ENCODE measurements around the gene KIAA1958. TPM values are rescaled to one million over a fixed set of nuclear protein-coding genes. Genes with fewer than 3 reads are reported as not detected.

KIAA1958 gene
- total RNA-seq, 1 donor from 2014 or later: 55.3 TPM

DNA sequence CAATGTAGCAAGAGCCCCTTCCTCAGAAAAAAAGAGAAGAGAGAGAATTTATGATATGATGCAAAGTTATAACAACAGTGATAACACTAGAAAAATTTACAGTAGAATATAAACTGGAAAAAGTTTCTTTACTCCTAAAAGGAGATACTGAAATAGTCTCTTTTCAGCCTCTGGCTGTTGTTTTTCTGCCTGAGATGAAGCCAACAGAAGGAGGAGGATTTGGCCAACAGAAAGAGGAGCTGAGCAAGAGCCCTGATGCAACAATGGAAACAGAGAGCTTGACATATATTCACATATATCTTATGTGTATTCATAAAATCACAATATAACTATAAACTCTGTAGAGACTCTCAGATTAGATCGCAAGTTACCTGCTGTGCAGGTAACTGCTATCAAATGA, 122.2 kb downstream of the KIAA1958 start:
- Mint-ChIP-seq H3K4me1 (ENCODE audit: low read depth) (peaks cover 9% of the 10 kb centered on the region), H3K27ac (no peak overlapping the region)

DNA sequence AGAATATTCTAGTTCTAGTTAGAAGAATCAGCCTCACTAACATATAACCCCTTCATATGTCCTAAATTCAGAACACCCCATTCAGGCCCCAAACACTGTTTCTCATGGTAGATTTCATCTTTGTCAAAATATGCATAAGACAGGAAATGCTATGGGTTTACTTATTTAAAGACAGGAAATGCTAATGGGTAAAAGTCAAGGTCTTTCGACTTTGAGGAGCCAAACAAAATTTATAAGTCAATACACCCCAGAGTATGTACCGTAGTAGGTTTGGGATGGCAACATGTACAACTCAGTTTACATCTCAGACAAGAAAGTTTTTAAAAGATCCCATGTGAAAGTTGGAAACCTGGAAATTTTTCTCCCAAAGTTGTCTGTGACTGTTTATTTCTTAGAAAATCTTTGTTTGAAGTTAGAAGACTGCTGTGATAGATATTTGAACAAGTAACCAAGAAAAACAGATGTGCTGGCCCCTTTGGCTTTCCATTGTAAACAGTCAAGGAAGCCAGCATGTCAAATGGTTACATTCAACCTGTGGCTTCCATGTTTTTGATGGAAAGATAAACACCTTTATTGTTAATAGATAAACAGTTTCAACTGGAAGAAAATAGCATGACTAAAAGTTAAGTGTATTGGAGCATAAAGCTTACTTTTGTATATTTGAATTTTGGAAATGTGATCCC, 129.1 kb downstream of the KIAA1958 start:
- no peaks in the 10 kb centered on the region for H3K27me3 Mint-ChIP-seq
- no peak overlapping the region for H3K27ac Mint-ChIP-seq
- no peaks in the 10 kb centered on the region for H3K9me3 Mint-ChIP-seq (ENCODE audit: low read depth)
- H3K4me1 Mint-ChIP-seq (ENCODE audit: low read depth): peaks cover 8% of the 10 kb centered on the region
- H3K4me3 Mint-ChIP-seq (ENCODE audit: low read depth): no peak overlapping the region
- DNase-seq (ENCODE audit: low spot score, unreplicated experiment): no peak
- TF ChIP-seq, protein P1, sequence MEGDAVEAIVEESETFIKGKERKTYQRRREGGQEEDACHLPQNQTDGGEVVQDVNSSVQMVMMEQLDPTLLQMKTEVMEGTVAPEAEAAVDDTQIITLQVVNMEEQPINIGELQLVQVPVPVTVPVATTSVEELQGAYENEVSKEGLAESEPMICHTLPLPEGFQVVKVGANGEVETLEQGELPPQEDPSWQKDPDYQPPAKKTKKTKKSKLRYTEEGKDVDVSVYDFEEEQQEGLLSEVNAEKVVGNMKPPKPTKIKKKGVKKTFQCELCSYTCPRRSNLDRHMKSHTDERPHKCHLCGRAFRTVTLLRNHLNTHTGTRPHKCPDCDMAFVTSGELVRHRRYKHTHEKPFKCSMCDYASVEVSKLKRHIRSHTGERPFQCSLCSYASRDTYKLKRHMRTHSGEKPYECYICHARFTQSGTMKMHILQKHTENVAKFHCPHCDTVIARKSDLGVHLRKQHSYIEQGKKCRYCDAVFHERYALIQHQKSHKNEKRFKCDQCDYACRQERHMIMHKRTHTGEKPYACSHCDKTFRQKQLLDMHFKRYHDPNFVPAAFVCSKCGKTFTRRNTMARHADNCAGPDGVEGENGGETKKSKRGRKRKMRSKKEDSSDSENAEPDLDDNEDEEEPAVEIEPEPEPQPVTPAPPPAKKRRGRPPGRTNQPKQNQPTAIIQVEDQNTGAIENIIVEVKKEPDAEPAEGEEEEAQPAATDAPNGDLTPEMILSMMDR (IDR thresholded peaks at IDR 0.05; ENCODE audit: unreplicated experiment): no peak
- peaks cover 13% of the 10 kb centered on the region for H3K36me3 Mint-ChIP-seq (ENCODE audit: insufficient read depth)

More for the DNA sequence above, 122.2 kb downstream of the KIAA1958 start:
- Mint-ChIP-seq H3K36me3 (ENCODE audit: insufficient read depth) (no peaks in the 10 kb centered on the region), H3K4me3 (ENCODE audit: low read depth) (no peak overlapping the region), H3K27me3 (no peaks in the 10 kb centered on the region), H3K9me3 (ENCODE audit: low read depth) (no peaks in the 10 kb centered on the region)
- TF ChIP-seq, protein P1 (IDR thresholded peaks at IDR 0.05; ENCODE audit: unreplicated experiment): no peak
- no peak for DNase-seq (ENCODE audit: low spot score, unreplicated experiment)

DNA sequence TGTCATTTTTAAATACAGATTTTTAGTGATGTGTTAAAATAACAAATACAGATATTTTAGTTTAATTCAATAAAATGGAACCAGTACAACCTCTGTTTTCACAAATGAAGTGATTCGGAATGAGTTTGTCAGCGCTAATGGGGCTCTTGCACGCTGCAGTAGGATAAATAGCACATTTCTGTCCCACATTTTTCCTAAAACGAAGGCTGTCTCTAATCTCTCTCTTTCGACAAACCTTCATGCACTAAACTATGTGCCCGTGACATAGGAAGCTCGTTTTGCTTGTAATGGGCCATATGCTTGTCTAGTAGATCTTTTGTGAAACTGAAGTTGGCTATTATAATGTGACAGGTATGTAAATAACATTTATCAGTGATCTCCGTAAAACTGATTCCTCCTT, 130.7 kb downstream of the KIAA1958 start:
- TF ChIP-seq, protein P1 (IDR thresholded peaks at IDR 0.05; ENCODE audit: unreplicated experiment): no peak
- H3K27me3 Mint-ChIP-seq: no peaks in the 10 kb centered on the region
- H3K4me1 Mint-ChIP-seq (ENCODE audit: low read depth): peaks cover 8% of the 10 kb centered on the region
- H3K36me3 Mint-ChIP-seq (ENCODE audit: insufficient read depth): peaks cover 16% of the 10 kb centered on the region
- H3K27ac Mint-ChIP-seq: peak overlapping the region; percentile 41
- H3K9me3 Mint-ChIP-seq (ENCODE audit: low read depth): no peaks in the 10 kb centered on the region
- no peak overlapping the region for H3K4me3 Mint-ChIP-seq (ENCODE audit: low read depth)
- DNase-seq (ENCODE audit: low spot score, unreplicated experiment): no peak

DNA sequence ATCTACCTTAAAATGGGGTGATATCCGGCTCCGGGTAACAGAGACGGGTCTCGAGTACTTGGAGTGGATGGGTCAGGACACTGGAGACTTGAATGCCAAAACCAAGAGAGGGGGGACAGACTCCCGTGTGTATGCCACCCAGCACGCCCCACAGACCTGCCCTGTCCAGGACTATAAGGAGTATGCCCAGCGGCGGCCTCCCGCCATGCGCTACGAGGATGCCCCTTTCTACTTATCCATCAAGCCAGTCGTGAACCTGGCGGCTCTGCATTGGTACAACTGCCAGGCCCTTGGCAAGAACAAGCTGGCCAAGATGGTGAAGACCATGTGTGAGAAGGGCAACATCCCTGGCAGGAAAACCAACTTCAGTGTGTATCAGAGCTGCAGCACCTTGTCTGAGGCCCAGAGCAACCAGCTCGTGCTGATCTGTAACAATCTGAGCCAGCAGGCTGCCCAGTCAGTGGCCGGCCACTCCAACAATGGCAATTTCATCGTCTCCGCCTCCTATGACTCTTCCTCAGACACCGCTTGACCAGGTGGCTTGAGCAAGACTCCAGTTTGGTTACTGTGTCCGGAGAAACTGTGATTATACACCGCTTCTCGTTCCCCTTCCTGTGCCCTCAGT, 131.9 kb downstream of the KIAA1958 start:
- Mint-ChIP-seq H3K4me3 (ENCODE audit: low read depth) (no peak overlapping the region), H3K4me1 (ENCODE audit: low read depth) (peaks cover 8% of the 10 kb centered on the region), H3K27ac (no peak overlapping the region), H3K9me3 (ENCODE audit: low read depth) (no peaks in the 10 kb centered on the region), H3K27me3 (no peaks in the 10 kb centered on the region), H3K36me3 (ENCODE audit: insufficient read depth) (peaks cover 16% of the 10 kb centered on the region)
- no peak for DNase-seq (ENCODE audit: low spot score, unreplicated experiment)
- TF ChIP-seq, protein P1 (IDR thresholded peaks at IDR 0.05; ENCODE audit: unreplicated experiment): no peak

DNA sequence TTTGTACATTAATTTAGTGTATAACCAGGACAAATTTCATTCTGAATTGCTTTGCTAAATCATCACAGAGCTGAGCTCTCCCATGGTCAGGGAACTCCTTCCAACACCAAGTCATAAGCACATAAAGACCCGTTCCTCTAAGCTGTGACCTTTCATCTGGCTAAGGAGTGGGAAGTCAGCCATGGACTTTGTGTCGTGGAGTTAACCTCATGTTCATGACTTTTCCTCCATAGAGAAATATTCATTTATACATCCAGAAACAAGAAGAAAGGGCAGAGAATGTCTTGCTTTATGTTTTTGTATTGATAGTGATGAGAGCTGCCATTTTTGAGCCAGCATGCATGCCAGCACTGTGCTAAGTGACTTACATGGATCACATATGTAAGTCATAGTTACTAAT, 133.8 kb downstream of the KIAA1958 start:
- no peak for DNase-seq (ENCODE audit: low spot score, unreplicated experiment)
- no peak overlapping the region for H3K4me3 Mint-ChIP-seq (ENCODE audit: low read depth)
- TF ChIP-seq, protein P1 (IDR thresholded peaks at IDR 0.05; ENCODE audit: unreplicated experiment): no peak
- H3K9me3 Mint-ChIP-seq (ENCODE audit: low read depth): no peaks in the 10 kb centered on the region
- no peak overlapping the region for H3K27ac Mint-ChIP-seq
- H3K27me3 Mint-ChIP-seq: no peaks in the 10 kb centered on the region
- H3K4me1 Mint-ChIP-seq (ENCODE audit: low read depth): peaks cover 8% of the 10 kb centered on the region
- H3K36me3 Mint-ChIP-seq (ENCODE audit: insufficient read depth): peaks cover 17% of the 10 kb centered on the region

Data from progenitor cell of endocrine pancreas (in vitro differentiated cells).